T-helper 1 cell treated with Interleukin-12 subunit alpha and Interleukin-12 subunit beta and Interleukin-4 antibody, amounts not matched to agents 30 μg/mL and 1 μg/mL, for 36 hours (primary cell): Measurements from ENCODE around the gene CSAG1.
"Not testable (repeated sequence)": the region's sequence is repeated elsewhere in the genome, so short reads cannot be mapped to it uniquely, and the experiment has no call there.

ENCODE experiments used
- H3K27ac Mint-ChIP-seq: one replicate; pipeline ENCODE4 v1.8.0; 2021; ENCODE audit warnings: mild to moderate bottlenecking, mixed read lengths
- H3K27me3 Mint-ChIP-seq: one replicate; pipeline ENCODE4 v1.8.0; 2021; ENCODE audit warnings: low read depth, mixed read lengths
- H3K36me3 Mint-ChIP-seq: one replicate; pipeline ENCODE4 v1.8.0; 2021; ENCODE audit warnings: low read depth, mixed read lengths
- H3K4me1 Mint-ChIP-seq: one replicate; pipeline ENCODE4 v1.8.0; 2021; ENCODE audit warnings: low read depth, mixed read lengths
- H3K4me3 Mint-ChIP-seq: one replicate; pipeline ENCODE4 v1.8.0; 2021; ENCODE audit warnings: mild to moderate bottlenecking, moderate library complexity, mixed read lengths
- H3K9me3 Mint-ChIP-seq: one replicate; pipeline ENCODE4 v1.8.0; 2021; ENCODE audit warnings: mixed read lengths

Gene CSAG1, protein sequence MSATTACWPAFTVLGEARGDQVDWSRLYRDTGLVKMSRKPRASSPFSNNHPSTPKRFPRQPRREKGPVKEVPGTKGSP

DNA sequence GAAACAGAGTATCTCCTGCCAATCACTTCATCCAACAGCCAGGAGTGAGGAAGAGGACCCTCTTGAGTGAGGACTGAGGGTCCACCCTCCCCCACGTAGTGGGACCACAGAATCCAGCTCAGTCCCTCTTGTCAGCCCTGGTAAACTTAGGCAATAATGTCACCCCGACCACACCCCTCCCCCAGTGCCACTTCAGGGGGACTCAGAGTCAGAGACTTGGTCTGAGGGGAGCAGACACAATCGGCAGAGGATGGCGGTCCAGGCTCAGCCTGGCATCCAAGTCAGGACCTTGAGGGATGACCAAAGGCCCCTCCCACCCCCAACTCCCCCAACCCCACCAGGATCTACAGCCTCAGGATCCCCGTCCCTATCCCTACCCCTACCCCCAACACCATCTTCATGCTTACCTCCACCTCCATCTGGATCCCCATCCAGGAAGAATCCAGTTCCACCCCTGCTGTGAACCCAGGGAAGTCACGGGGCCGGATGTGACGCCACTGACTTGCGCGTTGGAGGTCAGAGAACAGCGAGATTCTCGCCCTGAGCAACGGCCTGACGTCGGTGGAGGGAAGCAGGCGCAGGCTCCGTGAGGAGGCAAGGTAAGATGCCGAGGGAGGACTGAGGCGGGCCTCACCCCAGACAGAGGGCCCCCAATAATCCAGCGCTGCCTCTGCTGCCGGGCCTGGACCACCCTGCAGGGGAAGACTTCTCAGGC is at the start of gene CSAG1, which contains the start of gene MAGEA12:
TSS of gene CSAG1 (minus strand) at position 461 of the 715 bp plus-strand sequence. CDS start 1,261 bp downstream, outside the sequence.
TSS of gene MAGEA12 (plus strand) at position 497 of the 715 bp plus-strand sequence. CDS start 2,405 bp downstream, outside the sequence.
- no peak within 1 kb of the TSS for H3K4me3 Mint-ChIP-seq
- no peak within 1 kb of the TSS for H3K27ac Mint-ChIP-seq
- H3K4me1 Mint-ChIP-seq, result peaks cover 3% of the 10 kb centered on the region
- H3K36me3 Mint-ChIP-seq, result no peaks in the 10 kb centered on the region
- no peaks in the 10 kb centered on the region for H3K9me3 Mint-ChIP-seq
- H3K27me3 Mint-ChIP-seq, result no peaks in the 10 kb centered on the region

DNA sequence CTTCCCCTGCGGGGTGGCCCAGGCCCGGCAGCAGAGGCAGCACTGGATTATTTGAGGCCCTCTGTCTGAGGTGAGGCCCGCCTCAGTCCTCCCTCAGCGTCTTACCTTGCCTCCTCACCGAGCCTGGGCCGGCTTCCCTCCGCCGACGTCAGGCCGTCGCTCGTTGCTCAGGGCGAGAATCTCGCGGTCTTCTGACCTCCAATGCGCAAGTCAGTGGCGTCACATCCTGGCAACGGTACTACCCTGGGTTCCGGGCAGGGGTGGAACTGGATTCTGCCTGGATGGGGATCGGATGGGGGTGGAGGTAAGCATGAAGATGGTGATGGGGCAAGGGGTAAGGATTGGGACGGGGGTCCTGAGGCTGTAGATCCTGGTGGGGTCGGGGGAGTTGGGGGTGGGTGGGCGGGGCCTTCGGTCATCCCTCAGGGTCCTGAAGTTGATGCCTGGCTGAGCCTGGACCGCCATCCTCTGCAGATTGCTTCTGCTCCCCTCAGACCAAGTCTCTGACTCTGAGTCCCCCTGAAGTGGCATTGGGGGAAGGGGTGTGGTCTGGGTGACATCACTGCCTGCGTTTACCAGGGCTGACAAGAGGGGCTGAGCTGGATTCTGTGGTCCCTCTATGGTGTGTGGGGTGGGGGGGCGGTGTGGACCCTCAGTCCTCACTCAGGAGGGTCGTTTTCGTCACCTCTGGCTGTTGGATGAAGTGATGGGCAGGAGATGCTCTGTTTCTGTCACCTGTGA is 36.2 kb upstream of the CSAG1 start, which contains the start of gene MAGEA6:
TSS of gene MAGEA6 (minus strand) at position 141 of the 741 bp plus-strand sequence. CDS start 2,039 bp downstream, outside the sequence.
- not testable (repeated sequence) for H3K27me3 Mint-ChIP-seq, H3K4me1 Mint-ChIP-seq

DNA sequence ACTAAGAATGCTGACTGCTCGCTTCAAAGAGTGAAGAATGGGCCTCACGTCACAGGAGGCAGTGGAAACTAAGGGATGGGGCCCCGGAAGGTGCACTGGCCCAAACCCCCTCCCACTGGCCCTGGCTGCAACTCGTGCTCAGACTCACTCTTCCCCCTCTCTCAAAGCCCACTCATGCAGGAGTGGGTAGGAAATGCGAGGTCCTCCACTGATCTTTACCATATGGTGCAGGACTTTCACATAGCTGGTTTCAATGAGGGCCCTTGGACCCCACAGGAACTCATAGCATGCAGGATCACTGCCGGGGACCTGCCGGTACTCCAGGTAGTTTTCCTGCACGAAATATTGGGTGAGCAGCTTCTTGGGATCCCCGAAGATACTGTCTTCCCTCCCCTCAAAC is 33.0 kb upstream of the CSAG1 start:
- not testable (repeated sequence) for H3K4me1 Mint-ChIP-seq, H3K27ac Mint-ChIP-seq, H3K9me3 Mint-ChIP-seq, H3K36me3 Mint-ChIP-seq, H3K4me3 Mint-ChIP-seq, H3K27me3 Mint-ChIP-seq

More for the DNA sequence above, 36.2 kb upstream of the CSAG1 start, which contains the start of gene MAGEA6:
- not testable (repeated sequence) for H3K4me3 Mint-ChIP-seq, H3K9me3 Mint-ChIP-seq, H3K27ac Mint-ChIP-seq, H3K36me3 Mint-ChIP-seq

DNA sequence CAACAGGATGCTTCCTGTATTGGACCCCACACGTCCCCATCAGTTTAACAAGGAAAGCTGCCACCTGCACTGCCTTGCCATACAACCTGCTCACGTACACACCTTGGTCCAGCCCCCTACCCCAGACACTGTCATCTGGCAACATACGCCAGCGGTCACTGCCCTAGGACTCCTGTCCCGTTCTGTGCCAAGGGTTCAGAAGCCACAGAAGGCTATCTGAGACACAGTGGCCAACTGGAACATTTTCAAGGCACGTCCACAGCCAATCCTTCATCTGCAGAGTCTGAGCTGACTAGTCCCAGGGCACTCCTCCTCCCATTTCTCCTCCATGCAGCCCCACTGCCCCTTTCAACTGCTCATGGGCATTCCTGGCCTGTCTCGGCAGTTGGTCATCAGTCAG is 28.1 kb upstream of the CSAG1 start:
- not testable (repeated sequence) for H3K9me3 Mint-ChIP-seq, H3K27me3 Mint-ChIP-seq, H3K4me3 Mint-ChIP-seq, H3K36me3 Mint-ChIP-seq, H3K4me1 Mint-ChIP-seq, H3K27ac Mint-ChIP-seq

DNA sequence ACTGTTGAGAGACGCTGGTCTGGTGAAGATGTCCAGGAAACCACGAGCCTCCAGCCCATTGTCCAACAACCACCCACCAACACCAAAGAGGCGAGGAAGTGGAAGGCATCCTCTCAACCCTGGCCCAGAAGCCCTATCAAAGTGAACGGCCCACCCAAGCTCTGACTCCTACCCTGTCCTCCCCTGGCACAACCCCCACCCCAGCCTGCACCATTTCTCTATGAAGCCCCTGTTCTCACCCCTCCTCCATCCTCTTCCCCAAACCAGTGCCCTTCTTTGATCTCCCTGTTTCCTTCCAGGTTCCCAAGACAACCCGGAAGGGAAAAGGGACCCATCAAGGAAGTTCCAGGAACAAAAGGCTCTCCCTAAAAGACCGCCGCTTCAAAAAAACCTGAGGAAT is 26.0 kb upstream of the CSAG1 start:
- not testable (repeated sequence) for H3K27me3 Mint-ChIP-seq, H3K27ac Mint-ChIP-seq, H3K4me3 Mint-ChIP-seq, H3K4me1 Mint-ChIP-seq, H3K9me3 Mint-ChIP-seq, H3K36me3 Mint-ChIP-seq

DNA sequence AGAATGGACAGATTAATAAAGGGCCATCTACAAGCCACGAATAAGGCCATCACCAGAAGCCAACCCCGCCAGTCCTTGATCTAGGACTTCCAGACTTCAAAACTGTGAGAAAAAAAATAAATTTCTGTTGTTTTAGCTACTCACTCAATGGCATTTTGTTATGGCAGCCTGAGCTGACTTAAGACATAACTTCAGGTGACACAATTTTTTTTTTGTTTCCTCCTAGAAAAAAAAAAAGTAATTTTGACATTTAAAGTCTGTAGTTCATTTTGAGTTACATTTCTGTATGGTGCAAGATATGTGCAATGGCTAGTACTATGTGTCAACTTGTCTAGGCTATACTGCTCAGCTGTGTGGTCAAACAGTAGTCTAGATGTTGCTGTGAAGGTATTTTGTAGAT is 25.4 kb upstream of the CSAG1 start, which contains the start of gene CSAG3:
TSS of gene CSAG3 (plus strand) at position 301 of the 400 bp plus-strand sequence.
- not testable (repeated sequence) for H3K4me3 Mint-ChIP-seq, H3K36me3 Mint-ChIP-seq, H3K27ac Mint-ChIP-seq, H3K9me3 Mint-ChIP-seq, H3K4me1 Mint-ChIP-seq, H3K27me3 Mint-ChIP-seq

DNA sequence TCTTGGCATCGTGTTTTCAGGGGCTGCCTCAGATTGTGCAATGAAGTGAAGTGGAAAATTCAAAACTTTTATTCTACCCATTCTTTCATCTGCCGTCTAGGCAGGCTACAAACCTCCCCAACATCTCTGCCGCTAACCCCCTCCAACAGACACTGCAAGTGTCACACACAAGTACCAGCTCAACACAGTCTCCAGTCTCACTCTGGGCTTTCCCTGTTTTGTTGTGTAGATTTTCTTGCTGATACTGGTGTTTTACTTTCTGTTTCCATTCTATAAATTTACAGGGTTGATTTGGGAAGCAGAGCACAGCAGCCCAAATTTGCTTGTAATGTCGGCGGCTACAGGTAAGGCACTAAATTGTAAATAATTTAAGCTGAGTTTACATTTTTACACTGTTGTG is 21.4 kb upstream of the CSAG1 start:
- H3K36me3 Mint-ChIP-seq, H3K4me3 Mint-ChIP-seq, H3K27ac Mint-ChIP-seq, H3K4me1 Mint-ChIP-seq, H3K9me3 Mint-ChIP-seq, H3K27me3 Mint-ChIP-seq: not testable (repeated sequence)

DNA sequence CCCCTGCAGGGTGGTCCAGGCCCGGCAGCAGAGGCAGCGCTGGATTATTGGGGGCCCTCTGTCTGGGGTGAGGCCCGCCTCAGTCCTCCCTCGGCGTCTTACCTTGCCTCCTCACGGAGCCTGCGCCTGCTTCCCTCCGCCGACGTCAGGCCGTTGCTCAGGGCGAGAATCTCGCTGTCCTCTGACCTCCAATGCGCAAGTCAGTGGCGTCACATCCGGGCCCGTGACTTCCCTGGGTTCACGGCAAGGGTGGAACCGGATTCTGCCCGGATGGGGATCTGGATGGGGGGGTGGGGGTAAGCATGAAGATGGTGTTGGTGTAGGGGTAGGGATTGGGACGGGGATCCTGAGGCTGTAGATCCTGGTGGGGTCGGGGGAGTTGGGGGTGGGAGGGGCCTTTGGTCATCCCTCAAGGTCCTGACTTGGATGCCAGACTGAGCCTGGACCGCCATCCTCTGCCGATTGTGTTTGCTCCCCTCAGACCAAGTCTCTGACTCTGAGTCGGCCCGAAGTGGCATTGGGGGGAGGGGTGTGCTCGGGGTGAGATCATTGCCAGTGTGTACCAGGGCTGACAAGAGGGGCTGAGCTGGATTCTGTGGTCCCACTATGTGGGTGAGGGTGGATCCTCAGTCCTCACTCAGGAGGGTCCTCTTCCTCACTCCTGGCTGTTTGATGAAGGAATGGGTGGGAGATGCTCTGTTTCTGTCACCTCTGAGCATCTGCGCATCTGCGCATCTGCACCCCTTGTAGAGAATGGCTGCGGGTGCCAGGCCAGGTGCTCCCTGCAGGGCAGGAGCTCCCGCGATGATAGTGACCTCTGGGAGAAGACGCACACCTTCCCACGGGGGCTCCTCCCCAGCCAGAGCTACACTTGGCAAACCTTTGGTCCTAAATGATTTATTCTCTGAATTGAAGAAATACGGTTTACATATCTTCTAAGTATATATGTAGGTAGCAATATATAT is 20.4 kb upstream of the CSAG1 start, which contains the start of gene MAGEA2:
TSS of gene MAGEA2 (minus strand) at position 157 of the 965 bp plus-strand sequence. CDS start 2,479 bp downstream, outside the sequence.
- not testable (repeated sequence) for H3K9me3 Mint-ChIP-seq, H3K4me3 Mint-ChIP-seq, H3K4me1 Mint-ChIP-seq, H3K27me3 Mint-ChIP-seq, H3K36me3 Mint-ChIP-seq, H3K27ac Mint-ChIP-seq

DNA sequence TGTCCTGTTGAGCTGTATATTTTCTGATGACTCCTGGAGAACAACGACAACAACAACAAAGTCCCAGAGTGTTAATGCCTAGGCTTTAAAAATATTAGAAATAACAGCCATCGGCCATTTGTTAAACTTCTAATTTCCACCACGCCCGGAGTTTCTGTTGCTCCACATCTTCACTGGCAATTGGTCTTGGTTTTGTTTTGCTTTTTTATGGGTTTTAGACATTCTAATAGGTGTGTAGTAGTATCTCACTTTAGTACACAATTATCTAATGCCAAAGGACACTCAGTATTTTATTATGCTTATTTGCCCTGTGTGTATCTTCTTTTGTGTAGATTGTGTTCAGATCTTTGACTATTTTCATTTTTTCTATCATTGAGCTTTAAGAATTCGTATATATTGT is 5.0 kb upstream of the CSAG1 start:
- Mint-ChIP-seq H3K27me3 (no peaks in the 10 kb centered on the region), H3K4me1 (no peaks in the 10 kb centered on the region)

DNA sequence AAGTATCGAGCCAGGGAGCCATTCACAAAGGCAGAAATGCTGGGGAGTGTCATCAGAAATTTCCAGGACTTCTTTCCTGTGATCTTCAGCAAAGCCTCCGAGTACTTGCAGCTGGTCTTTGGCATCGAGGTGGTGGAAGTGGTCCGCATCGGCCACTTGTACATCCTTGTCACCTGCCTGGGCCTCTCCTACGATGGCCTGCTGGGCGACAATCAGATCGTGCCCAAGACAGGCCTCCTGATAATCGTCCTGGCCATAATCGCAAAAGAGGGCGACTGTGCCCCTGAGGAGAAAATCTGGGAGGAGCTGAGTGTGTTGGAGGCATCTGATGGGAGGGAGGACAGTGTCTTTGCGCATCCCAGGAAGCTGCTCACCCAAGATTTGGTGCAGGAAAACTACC is 3.0 kb upstream of the CSAG1 start:
- H3K36me3 Mint-ChIP-seq, H3K27me3 Mint-ChIP-seq, H3K9me3 Mint-ChIP-seq: not testable (repeated sequence)

More for the DNA sequence above, 5.0 kb upstream of the CSAG1 start:
- H3K27ac Mint-ChIP-seq, result no peak overlapping the region
- no peak overlapping the region for H3K4me3 Mint-ChIP-seq
- H3K36me3 Mint-ChIP-seq, result no peaks in the 10 kb centered on the region
- no peaks in the 10 kb centered on the region for H3K9me3 Mint-ChIP-seq

DNA sequence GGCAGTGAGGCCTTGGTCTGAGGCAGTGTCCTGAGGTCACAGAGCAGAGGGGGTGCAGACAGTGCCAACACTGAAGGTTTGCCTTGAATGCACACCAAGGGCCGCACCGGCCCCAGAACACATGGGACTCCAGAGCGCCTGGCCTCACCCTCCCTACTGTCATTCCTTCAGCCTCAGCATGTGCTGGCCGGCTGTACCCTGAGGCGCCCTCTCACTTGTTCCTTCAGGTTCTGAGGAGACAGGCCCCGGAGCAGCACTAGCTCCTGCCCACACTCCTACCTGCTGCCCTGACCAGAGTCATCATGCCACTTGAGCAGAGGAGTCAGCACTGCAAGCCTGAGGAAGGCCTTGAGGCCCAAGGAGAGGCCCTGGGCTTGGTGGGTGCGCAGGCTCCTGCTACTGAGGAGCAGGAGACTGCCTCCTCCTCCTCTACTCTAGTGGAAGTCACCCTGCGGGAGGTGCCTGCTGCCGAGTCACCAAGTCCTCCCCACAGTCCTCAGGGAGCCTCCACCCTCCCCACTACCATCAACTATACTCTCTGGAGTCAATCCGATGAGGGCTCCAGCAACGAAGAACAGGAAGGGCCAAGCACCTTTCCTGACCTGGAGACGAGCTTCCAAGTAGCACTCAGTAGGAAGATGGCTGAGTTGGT is 2.5 kb upstream of the CSAG1 start:
- H3K27me3 Mint-ChIP-seq, result no peaks in the 10 kb centered on the region
- H3K4me3 Mint-ChIP-seq, result no peak overlapping the region
- no peak overlapping the region for H3K27ac Mint-ChIP-seq

More for the DNA sequence above, 3.0 kb upstream of the CSAG1 start:
- H3K4me1 Mint-ChIP-seq, H3K27ac Mint-ChIP-seq, H3K4me3 Mint-ChIP-seq: not testable (repeated sequence)

DNA sequence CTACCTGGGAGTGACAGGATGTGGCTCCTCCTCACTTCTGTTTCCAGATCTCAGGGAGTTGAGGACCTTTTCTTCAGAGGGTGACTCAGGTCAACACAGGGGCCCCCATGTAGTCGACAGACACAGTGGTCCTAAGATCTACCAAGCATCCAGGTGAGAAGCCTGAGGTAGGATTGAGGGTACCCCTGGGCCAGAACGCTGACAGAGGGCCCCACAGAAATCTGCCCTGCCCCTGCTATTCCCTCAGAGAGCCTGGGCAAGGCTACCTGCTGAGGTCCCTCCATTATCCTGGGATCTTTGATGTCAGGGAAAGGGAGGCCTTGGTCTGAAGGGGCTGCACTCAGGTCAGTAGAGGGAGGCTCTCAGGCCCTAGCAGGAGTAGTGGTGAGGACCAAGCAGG is 1.6 kb upstream of the CSAG1 start:
- peaks cover 3% of the 10 kb centered on the region for H3K4me1 Mint-ChIP-seq
- H3K27ac Mint-ChIP-seq, result no peak overlapping the region
- H3K9me3 Mint-ChIP-seq, result no peaks in the 10 kb centered on the region
- H3K27me3 Mint-ChIP-seq, result no peaks in the 10 kb centered on the region
- H3K4me3 Mint-ChIP-seq, result no peak overlapping the region
- H3K36me3 Mint-ChIP-seq, result no peaks in the 10 kb centered on the region

More for the DNA sequence above, 2.5 kb upstream of the CSAG1 start:
- Mint-ChIP-seq H3K9me3 (no peaks in the 10 kb centered on the region), H3K36me3 (no peaks in the 10 kb centered on the region), H3K4me1 (peaks cover 3% of the 10 kb centered on the region)

DNA sequence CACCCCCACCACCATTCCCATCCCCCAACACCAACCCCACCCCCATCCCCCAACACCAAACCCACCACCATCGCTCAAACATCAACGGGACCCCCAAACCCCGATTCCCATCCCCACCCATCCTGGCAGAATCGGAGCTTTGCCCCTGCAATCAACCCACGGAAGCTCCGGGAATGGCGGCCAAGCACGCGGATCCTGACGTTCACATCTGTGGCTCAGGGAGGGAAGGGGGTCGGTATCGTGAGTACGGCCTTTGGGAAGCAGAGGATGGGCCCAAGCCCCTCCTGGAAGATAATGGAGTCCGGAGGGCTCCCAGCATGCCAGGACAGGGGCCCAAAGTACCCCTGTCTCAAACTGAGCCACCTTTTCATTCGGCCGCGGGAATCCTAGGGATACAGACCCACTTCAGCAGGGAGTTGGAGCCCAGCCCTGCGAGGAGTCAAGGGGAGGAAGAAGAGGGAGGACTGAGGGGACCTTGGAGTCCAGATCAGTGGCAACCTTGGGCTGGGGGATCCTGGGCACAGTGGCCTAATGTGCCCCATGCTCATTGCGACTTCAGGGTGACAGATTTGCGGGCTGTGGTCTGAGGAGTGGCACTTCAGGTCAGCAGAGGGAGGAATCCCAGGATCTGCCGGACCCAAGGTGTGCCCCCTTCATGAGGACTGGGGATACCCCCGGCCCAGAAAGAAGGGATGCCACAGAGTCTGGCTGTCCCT is 780 bp upstream of the CSAG1 start:
- not testable (repeated sequence) for H3K4me3 Mint-ChIP-seq

More for the DNA sequence above, 780 bp upstream of the CSAG1 start:
- not testable (repeated sequence) for H3K27me3 Mint-ChIP-seq, H3K27ac Mint-ChIP-seq, H3K36me3 Mint-ChIP-seq, H3K4me1 Mint-ChIP-seq, H3K9me3 Mint-ChIP-seq
